ENCODE measurements around the gene C19orf44.
"Not testable (repeated sequence)": the region's sequence is repeated elsewhere in the genome, so short reads cannot be mapped to it uniquely, and the experiment has no call there.

The C19orf44 gene

DNA sequence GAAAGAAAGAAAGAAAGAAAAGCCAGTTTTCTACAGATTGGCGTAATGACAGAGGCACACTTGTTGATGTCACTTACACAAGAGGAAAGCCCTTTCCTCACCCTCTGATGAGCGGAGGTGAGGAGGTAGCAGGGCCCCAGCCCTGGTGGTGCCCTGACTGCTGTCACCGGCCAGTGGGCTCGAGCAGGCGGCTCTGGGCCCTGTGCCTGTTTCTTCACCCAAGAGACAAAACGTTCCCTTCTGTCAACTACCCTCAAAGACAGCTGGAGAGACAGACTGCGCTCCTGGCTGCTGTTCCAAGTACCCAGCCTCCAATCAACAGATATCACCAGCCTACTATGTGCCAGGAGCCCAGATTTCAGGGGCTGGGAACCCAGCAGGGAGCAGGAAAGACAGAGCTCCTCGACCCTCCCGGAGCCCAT, 34.6 kb upstream of the C19orf44 start:
- TF ChIP-seq, protein P1, sequence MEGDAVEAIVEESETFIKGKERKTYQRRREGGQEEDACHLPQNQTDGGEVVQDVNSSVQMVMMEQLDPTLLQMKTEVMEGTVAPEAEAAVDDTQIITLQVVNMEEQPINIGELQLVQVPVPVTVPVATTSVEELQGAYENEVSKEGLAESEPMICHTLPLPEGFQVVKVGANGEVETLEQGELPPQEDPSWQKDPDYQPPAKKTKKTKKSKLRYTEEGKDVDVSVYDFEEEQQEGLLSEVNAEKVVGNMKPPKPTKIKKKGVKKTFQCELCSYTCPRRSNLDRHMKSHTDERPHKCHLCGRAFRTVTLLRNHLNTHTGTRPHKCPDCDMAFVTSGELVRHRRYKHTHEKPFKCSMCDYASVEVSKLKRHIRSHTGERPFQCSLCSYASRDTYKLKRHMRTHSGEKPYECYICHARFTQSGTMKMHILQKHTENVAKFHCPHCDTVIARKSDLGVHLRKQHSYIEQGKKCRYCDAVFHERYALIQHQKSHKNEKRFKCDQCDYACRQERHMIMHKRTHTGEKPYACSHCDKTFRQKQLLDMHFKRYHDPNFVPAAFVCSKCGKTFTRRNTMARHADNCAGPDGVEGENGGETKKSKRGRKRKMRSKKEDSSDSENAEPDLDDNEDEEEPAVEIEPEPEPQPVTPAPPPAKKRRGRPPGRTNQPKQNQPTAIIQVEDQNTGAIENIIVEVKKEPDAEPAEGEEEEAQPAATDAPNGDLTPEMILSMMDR (conservative IDR thresholded peaks at IDR 0.05; ENCODE audit: low read depth, low read length) = no peak
- no peak for DNase-seq (ENCODE audit: low read depth)
- no peak overlapping the region for H3K4me3 ChIP-seq (ENCODE audit: low read depth, low read length)

DNA sequence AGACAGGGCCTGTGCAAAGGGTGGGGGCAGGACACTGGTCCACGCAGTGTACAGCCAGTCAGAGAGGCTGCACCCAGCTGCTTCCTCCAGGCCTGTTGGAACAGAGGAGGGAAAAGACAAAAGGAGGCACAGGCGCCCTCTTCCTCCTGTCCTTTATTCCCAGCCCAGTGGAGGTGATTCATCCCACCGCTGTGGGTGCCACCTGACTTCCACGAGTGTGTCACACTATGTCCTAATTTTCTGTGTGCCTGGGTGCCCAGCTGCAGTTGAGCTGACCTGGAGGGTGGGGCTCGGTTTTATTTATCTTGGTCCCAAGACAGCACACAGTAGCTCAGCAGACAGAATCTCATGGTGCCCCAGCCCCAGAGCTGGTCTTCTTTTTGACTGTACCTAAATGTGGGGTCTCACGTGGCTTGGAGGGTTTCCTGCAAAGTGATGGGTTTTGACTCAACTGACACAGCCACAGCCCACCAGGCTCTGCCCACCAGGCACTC, 33.4 kb upstream of the C19orf44 start:
- TF ChIP-seq, protein P1 (conservative IDR thresholded peaks at IDR 0.05; ENCODE audit: low read depth, low read length) = no peak
- DNase-seq (ENCODE audit: low read depth) = no peak

DNA sequence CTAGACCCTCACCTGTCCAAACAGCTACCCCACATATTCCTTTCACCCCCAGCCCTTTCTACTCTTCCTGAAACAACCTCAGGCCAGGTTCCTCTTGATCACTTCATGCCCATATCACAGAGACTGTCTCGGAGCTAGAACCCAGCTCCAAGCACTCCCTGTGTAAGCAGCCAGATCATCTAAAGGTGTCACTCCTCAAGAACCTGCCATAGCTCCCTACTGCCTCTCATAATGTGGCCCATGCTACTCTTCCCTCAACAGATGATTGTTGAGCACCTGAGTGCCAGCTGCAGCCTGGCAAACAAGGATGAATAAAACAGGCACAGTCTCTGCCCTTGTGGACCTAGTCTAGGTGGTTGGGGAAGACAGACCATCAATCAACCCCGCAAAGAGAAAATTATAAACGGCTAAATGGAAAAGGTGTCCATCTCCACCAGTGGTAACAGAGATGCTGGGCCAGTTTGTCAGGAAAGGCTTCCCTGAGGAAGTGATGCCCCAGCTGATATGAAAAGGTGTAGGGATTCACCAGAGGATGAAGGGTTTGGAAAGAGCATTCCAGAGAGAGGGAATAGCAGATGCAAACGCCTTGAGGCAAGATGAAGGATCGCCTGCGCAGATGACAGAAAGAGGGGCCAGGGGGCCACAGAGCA, 32.7 kb upstream of the C19orf44 start:
- no peak overlapping the region for H3K4me3 ChIP-seq (ENCODE audit: low read depth, low read length)
- TF ChIP-seq, protein P1 (conservative IDR thresholded peaks at IDR 0.05; ENCODE audit: low read depth, low read length) = no peak
- no peak for DNase-seq (ENCODE audit: low read depth)

More for the DNA sequence above, 33.4 kb upstream of the C19orf44 start:
- no peak overlapping the region for H3K4me3 ChIP-seq (ENCODE audit: low read depth, low read length)

DNA sequence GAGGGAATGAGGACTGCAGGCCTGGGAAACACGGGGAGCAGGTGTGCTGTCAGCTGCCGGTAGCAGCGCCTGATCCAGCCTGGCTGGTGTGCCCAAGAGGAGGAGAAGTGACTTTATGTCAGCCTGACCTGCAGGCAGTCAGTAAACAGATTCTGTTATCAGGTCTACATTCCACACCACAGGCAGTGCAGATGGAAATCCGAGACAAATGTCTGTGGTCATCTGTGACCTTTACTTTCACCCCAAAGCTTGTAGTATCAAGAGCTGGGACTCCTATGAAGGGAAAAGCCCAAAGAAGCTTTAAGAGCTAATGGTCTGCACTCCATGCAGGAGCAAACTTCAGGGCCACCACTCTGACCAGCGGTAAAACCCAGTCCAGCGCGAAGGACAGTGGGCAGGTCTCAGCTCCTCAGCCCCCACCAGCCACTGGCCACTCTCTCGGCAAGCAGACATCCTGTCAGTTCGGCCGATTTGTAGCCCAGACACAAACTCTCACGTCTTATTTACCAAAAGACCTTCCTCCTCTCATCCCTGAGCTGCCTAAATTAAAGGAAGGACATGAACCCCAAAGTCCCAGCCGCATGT, 32.1 kb upstream of the C19orf44 start:
- peak; percentile 87 for DNase-seq (ENCODE audit: low read depth)
- TF ChIP-seq, protein P1 (conservative IDR thresholded peaks at IDR 0.05; ENCODE audit: low read depth, low read length) = no peak
- H3K4me3 ChIP-seq (ENCODE audit: low read depth, low read length) = no peak overlapping the region

DNA sequence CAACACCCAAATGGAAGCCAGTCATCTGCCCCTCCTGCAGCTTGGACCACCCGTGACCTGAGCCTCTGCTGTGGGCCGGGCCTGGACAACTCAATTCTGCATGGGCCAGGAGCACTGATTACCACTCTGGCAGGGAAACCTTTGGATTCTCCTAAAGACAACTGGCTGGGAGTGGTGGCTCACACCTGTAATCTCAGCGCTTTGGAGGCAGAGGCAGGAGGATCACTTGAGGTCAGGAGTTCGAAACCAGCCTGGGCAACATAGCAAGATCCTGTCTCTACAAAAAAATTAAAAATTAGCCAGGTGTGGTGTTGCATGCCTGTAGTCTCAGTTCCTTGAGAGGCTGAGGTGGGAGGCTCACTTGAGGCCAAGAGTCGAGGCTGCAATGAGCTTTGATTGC, 31.0 kb upstream of the C19orf44 start:
- no peak for DNase-seq (ENCODE audit: low read depth)
- no peak overlapping the region for H3K4me3 ChIP-seq (ENCODE audit: low read depth, low read length)
- TF ChIP-seq, protein P1 (conservative IDR thresholded peaks at IDR 0.05; ENCODE audit: low read depth, low read length) = no peak

DNA sequence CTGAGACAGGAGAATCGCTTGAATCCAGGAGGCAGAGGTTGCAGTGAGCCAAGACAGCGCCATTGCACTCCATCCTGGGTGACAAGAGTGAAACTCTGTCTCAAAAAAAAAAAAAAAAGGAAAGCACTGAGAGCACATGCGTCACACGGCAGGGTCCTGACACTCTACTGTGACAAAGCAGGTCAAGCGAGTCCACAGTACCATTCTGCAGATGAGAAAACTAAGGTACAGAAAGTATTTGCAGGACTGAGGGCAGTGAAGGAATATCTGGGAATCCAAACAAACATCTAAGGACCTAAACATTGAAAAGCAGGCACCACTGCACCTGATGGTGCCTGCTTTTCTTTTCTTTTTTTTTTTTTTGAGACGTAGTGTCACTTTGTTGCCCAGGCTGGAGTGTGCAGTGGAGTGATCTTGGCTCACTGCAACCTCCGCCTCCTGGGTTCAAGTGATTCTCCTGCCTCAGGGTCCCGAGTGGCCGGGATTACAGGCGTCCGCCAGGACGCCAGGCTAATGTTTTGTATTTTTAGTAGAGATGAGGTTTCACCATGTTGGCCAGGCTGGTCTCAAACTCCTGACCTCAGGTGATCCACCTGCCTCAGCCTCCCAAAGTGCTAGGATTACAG, 29.3 kb upstream of the C19orf44 start:
- DNase-seq (ENCODE audit: low read depth); H3K4me3 ChIP-seq (ENCODE audit: low read depth, low read length): not testable (repeated sequence)

DNA sequence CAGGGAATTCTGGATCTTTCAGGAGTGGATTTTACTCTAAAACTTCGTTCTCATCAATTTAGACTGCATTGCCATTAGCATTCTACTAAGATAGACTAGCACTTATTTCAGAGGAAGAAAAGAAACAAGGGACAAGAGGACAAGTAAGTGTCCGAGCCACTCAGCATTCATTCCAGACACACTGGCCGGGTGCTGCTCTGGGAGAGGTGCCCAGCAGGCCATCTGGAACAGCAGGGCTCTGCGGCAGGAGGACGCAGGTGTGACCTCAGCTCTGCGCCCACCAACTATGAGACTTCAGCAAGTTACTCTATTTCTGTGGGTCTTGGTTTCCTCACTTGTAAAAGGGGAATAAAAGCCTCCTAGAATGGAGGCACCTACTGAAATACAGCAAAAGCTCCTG, 28.6 kb upstream of the C19orf44 start:
- H3K4me3 ChIP-seq (ENCODE audit: low read depth, low read length) = no peak overlapping the region
- no peak for DNase-seq (ENCODE audit: low read depth)
- TF ChIP-seq, protein P1 (conservative IDR thresholded peaks at IDR 0.05; ENCODE audit: low read depth, low read length) = no peak
